Stimulated activated CD8-positive, alpha-beta memory T cell treated with anti-CD3 and anti-CD28 coated beads, Interleukin-4, amount 100 ng/mL, for 24 hours (primary cell): Measurements from ENCODE around the gene TIE1.

ENCODE experiments used
- DNase-seq: peaks from one replicate; pipeline ENCODE4 v3.0.0-alpha.2; 2020; ENCODE audit warnings: low read depth

Gene TIE1

GRCh38 chr1:43338001-43338400, 37.2 kb downstream of the TIE1 start:
- no peak for DNase-seq

GRCh38 chr1:43339584-43340232, 38.9 kb downstream of the TIE1 start:
- DNase-seq = no peak

GRCh38 chr1:43340559-43340958, 39.8 kb downstream of the TIE1 start:
- no peak for DNase-seq

GRCh38 chr1:43344267-43344850, 43.6 kb downstream of the TIE1 start:
- no peak for DNase-seq

- DNase-seq = no peak
Observed at GRCh38 chr1:43345120-43345519, 44.3 kb downstream of the TIE1 start.

- DNase-seq = no peak
Observed at GRCh38 chr1:43346636-43347035, 45.9 kb downstream of the TIE1 start.

- no peak for DNase-seq
Observed at GRCh38 chr1:43348343-43348808, 47.6 kb downstream of the TIE1 start.

- DNase-seq = peak; percentile 44
Observed at GRCh38 chr1:43348809-43349593, 48.2 kb downstream of the TIE1 start.

- DNase-seq = no peak
Observed at GRCh38 chr1:43349594-43350306, 49.0 kb downstream of the TIE1 start.

- DNase-seq = no peak
Observed at GRCh38 chr1:43350976-43351375, 50.2 kb downstream of the TIE1 start.

GRCh38 chr1:43351421-43352350, 50.9 kb downstream of the TIE1 start:
- no peak for DNase-seq

- no peak for DNase-seq
Observed at GRCh38 chr1:43352351-43352705, 51.5 kb downstream of the TIE1 start.

GRCh38 chr1:43352881-43353280, 52.1 kb downstream of the TIE1 start:
- no peak for DNase-seq

GRCh38 chr1:43354471-43354870, 53.7 kb downstream of the TIE1 start:
- DNase-seq = no peak

GRCh38 chr1:43354936-43355335, 54.2 kb downstream of the TIE1 start:
- DNase-seq = no peak

GRCh38 chr1:43357251-43357650, 56.5 kb downstream of the TIE1 start:
- no peak for DNase-seq

- no peak for DNase-seq
Observed at GRCh38 chr1:43358121-43358745, 57.5 kb downstream of the TIE1 start.

- DNase-seq = peak; percentile 98
Observed at GRCh38 chr1:43358746-43359693, 58.2 kb downstream of the TIE1 start, which contains the start of gene CDC20. TSS of gene CDC20 (plus strand) at chr1:43358981. CDS start at chr1:43359216, 235 bp downstream.

GRCh38 chr1:43359696-43360095, 58.9 kb downstream of the TIE1 start:
- DNase-seq = no peak

GRCh38 chr1:43360616-43361015, 59.8 kb downstream of the TIE1 start:
- DNase-seq = no peak
